GM23248 (cell line): ENCODE data around the gene TENM3. TPM values are rescaled to one million over a fixed set of nuclear protein-coding genes. Genes with fewer than 3 reads are reported as not detected.
"Not testable (repeated sequence)": the region's sequence is repeated elsewhere in the genome, so short reads cannot be mapped to it uniquely, and the experiment has no call there.

Experiments used
- DNase-seq: peaks from one replicate; pipeline ENCODE4 v3.0.0-alpha.2; 2015
- H2AFZ ChIP-seq: fragments of 200-600 bp; sonication (generic); 2 replicates; pipeline ENCODE4 v1.6.1; 2016; ENCODE audit warnings: antibody characterized with exemption
- H3F3A ChIP-seq: fragments of 200-600 bp; sonication (generic); 2 replicates; pipeline ENCODE4 v1.6.1; 2016; ENCODE audit warnings: mild to moderate bottlenecking, antibody characterized with exemption, mixed run types; ENCODE audit not compliant: insufficient read depth
- H3K27ac ChIP-seq: fragments of 200-600 bp; sonication (generic); 2 replicates; pipeline ENCODE4 v1.5.1; 2016; ENCODE audit warnings: mild to moderate bottlenecking
- H3K27me3 ChIP-seq: fragments of 200-600 bp; sonication (generic); replicated peaks from 2 replicates; pipeline ENCODE4 v1.6.1; 2016; ENCODE audit warnings: mild to moderate bottlenecking; ENCODE audit not compliant: insufficient read depth
- H3K36me3 ChIP-seq: fragments of 200-600 bp; sonication (generic); 2 replicates; pipeline ENCODE4 v1.6.1; 2016; ENCODE audit warnings: low read depth, mild to moderate bottlenecking
- H3K4me1 ChIP-seq: fragments of 200-600 bp; sonication (generic); 2 replicates; pipeline ENCODE4 v1.6.1; 2016; ENCODE audit warnings: mild to moderate bottlenecking; ENCODE audit not compliant: insufficient read depth
- H3K4me2 ChIP-seq: fragments of 200-600 bp; sonication (generic); one replicate; pipeline ENCODE4 v1.6.1; 2016; ENCODE audit warnings: mild to moderate bottlenecking; ENCODE audit not compliant: unreplicated experiment
- H3K4me3 ChIP-seq: fragments of 200-600 bp; sonication (generic); 2 replicates; pipeline ENCODE4 v1.5.1; 2016; ENCODE audit warnings: mild to moderate bottlenecking
- H3K79me2 ChIP-seq: fragments of 200-600 bp; sonication (generic); 2 replicates; pipeline ENCODE4 v1.6.1; 2016; ENCODE audit warnings: mild to moderate bottlenecking; ENCODE audit not compliant: insufficient read depth
- H3K9ac ChIP-seq: fragments of 200-600 bp; sonication (generic); 2 replicates; pipeline ENCODE4 v1.6.1; 2016; ENCODE audit warnings: mild to moderate bottlenecking
- H3K9me2 ChIP-seq: fragments of 200-600 bp; sonication (generic); 2 replicates; pipeline ENCODE4 v1.6.1; 2016; ENCODE audit warnings: mixed run types, mild to moderate bottlenecking, moderate library complexity; ENCODE audit not compliant: insufficient read depth
- H3K9me3 ChIP-seq: fragments of 200-600 bp; sonication (generic); one replicate; pipeline ENCODE4 v1.6.1; 2017; ENCODE audit warnings: low read depth
- H4K20me1 ChIP-seq: fragments of 200-600 bp; sonication (generic); 2 replicates; pipeline ENCODE4 v1.6.0; 2016; ENCODE audit not compliant: insufficient read depth
- EZH2 ChIP-seq: fragments of 200-600 bp; sonication (generic); IDR thresholded peaks from 2 replicates; pipeline ENCODE4 v1.6.1; 2018; ENCODE audit warnings: antibody characterized with exemption, mild to moderate bottlenecking; ENCODE audit not compliant: insufficient read depth, poor library complexity, severe bottlenecking
- EZH2phosphoT487 ChIP-seq: fragments of 200-600 bp; sonication (generic); IDR thresholded peaks from 2 replicates; pipeline ENCODE4 v1.6.1; 2018; ENCODE audit warnings: antibody characterized with exemption, moderate library complexity, mild to moderate bottlenecking, low read depth; ENCODE audit not compliant: insufficient read depth
- WGBS, 2 experiments: methylation state at CpG; one replicate each; pipeline ENCODE4 v1.1.6; 2015 to 2017; ENCODE audit warnings: low lambda C conversion rate in 2 of 2, low coverage in 1 of 2; ENCODE audit errors: missing lambda C conversion rate in 2 of 2; 5-methylcytosine and 5-hydroxymethylcytosine counted together
- in situ Hi-C: fragments of 300-500 bp; cut with MboI; formaldehyde crosslinking; loops from 2 replicates; pipeline ENCODE4 v1.15.0; 2020
- polyA plus RNA-seq: library from polyadenylated mRNA; unstranded; fragments of >200 nt; fragmentation: Nextera tagmentation; extraction: Ambion mirVana; gene quantifications from 2 replicates; pipeline ENCODE4 v1.2.1, GENCODE V29; 2016
- total RNA-seq: library from RNA; depleted of rRNA; stranded (reverse); fragments of >200 nt; shearing (Covaris generic); gene quantifications from 2 replicates; pipeline ENCODE4 v1.2.3, GENCODE V29; 2014

Gene TENM3
- total and polyA plus RNA-seq, 2 experiments from 2014 or later: 0.83 to 8.1 TPM

- Histone ChIP-seq H4K20me1 (no peaks in the 10 kb centered on the region), H3F3A (no peaks in the 10 kb centered on the region), H3K9ac (no peak overlapping the region), H3K79me2 (no peaks in the 10 kb centered on the region), H3K36me3 (no peaks in the 10 kb centered on the region), H3K9me3 (no peaks in the 10 kb centered on the region), H3K4me2 (no peak overlapping the region), H3K27ac (no peak overlapping the region), H3K4me1 (no peaks in the 10 kb centered on the region), H3K27me3 (no peaks in the 10 kb centered on the region), H3K9me2 (no peaks in the 10 kb centered on the region), H3K4me3 (no peak overlapping the region), H2AFZ (no peak overlapping the region)
- WGBS, 2 experiments: 11 to 12% methylated on average over 12 of the region's 12 CpGs
- TF ChIP-seq EZH2 (no peak), EZH2phosphoT487 (no peak)
- DNase-seq: no peak
- in situ Hi-C loops: no loop called here
Observed at GRCh38 chr4:182233310-182234090, 9.7 kb upstream of the TENM3 start.

- no peak overlapping the region for H2AFZ ChIP-seq
Observed at GRCh38 chr4:182235021-182235795, 8.0 kb upstream of the TENM3 start.

GRCh38 chr4:182236186-182236585 lies 7.0 kb upstream of the TENM3 start:
- in situ Hi-C loops: no loop called here
- Histone ChIP-seq H3K27ac (no peak overlapping the region), H4K20me1 (no peaks in the 10 kb centered on the region), H3K27me3 (no peaks in the 10 kb centered on the region), H3K9ac (no peak overlapping the region), H3K9me2 (no peaks in the 10 kb centered on the region), H3F3A (no peaks in the 10 kb centered on the region), H3K4me3 (no peak overlapping the region), H2AFZ (no peak overlapping the region), H3K4me1 (no peaks in the 10 kb centered on the region), H3K36me3 (no peaks in the 10 kb centered on the region), H3K9me3 (no peaks in the 10 kb centered on the region), H3K79me2 (no peaks in the 10 kb centered on the region), H3K4me2 (no peak overlapping the region)
- no peak for TF ChIP-seq EZH2phosphoT487
- no peak for TF ChIP-seq EZH2
- WGBS, 2 experiments: 14 to 30% methylated on average over 2 of the region's 2 CpGs
- DNase-seq: no peak

More at GRCh38 chr4:182235021-182235795, 8.0 kb upstream of the TENM3 start:
- H4K20me1 ChIP-seq: no peaks in the 10 kb centered on the region
- H3K27me3 ChIP-seq: no peaks in the 10 kb centered on the region
- in situ Hi-C loops: no loop called here
- TF ChIP-seq EZH2phosphoT487 (no peak), EZH2 (no peak)
- no peak overlapping the region for H3K27ac ChIP-seq
- 3 to 4% methylated on average over 11 of the region's 11 CpGs for WGBS, 2 experiments
- no peak for DNase-seq
- no peaks in the 10 kb centered on the region for H3K9me2 ChIP-seq
- no peak overlapping the region for H3K4me2 ChIP-seq
- no peaks in the 10 kb centered on the region for H3K4me1 ChIP-seq
- no peaks in the 10 kb centered on the region for H3F3A ChIP-seq
- H3K36me3 ChIP-seq: no peaks in the 10 kb centered on the region
- no peaks in the 10 kb centered on the region for H3K9me3 ChIP-seq
- no peaks in the 10 kb centered on the region for H3K79me2 ChIP-seq
- no peak overlapping the region for H3K9ac ChIP-seq
- H3K4me3 ChIP-seq: no peak overlapping the region

GRCh38 chr4:182237010-182237409 lies 6.2 kb upstream of the TENM3 start:
- H3K9me2 ChIP-seq, H3K36me3 ChIP-seq, H3K9me3 ChIP-seq, H2AFZ ChIP-seq, DNase-seq, H3K79me2 ChIP-seq, H3K27ac ChIP-seq, H3K4me1 ChIP-seq, in situ Hi-C loops, H4K20me1 ChIP-seq, H3F3A ChIP-seq, H3K4me3 ChIP-seq, H3K9ac ChIP-seq, H3K27me3 ChIP-seq, H3K4me2 ChIP-seq: not testable (repeated sequence)
- WGBS, 2 experiments: 47 to 52% methylated on average over 5 to 6 of the region's 6 CpGs
